Endothelial cell of umbilical vein (primary cell): ENCODE data around the gene SAFB. TPM values are rescaled to one million over a fixed set of nuclear protein-coding genes. Genes with fewer than 3 reads are reported as not detected.

Source experiments
- BruUV-seq: library from RNA; stranded (reverse); fragments of 400-500 nt; replicated peaks from 2 replicates; lab custom pipeline; 2021; lab: Mats Ljungman, UMichigan
- CTCF ChIA-PET: fragments of 300-600, 350-600 bp; sonication (Branson Sonifier 250); formaldehyde crosslinking; loops from one replicate; lab custom pipeline; 2021; ENCODE audit warnings: antibody characterized with exemption, inconsistent platforms; lab: Charles Lee
- POLR2A ChIA-PET: fragments of 300-600, 350-600 bp; sonication (Branson Sonifier 250); formaldehyde crosslinking; loops from one replicate; lab custom pipeline; 2021; ENCODE audit warnings: antibody characterized with exemption, inconsistent platforms; lab: Charles Lee
- DNase-seq: peaks from one replicate; pipeline ENCODE4 v3.0.0-alpha.2; 2011; ENCODE audit warnings: low read depth, low spot score
- FAIRE-seq: peaks from 2 replicates; lab custom pipeline; 2011; peaks lifted over from hg19 to GRCh38; lab: Jason Lieb, UNC
- H2AFZ ChIP-seq: 2 replicates; pipeline ENCODE4 v1.6.0; 2012; ENCODE audit warnings: low read depth, low read length, control low read depth, inconsistent platforms
- H3K27ac ChIP-seq: 2 replicates; pipeline ENCODE4 v1.5.1; 2011; ENCODE audit warnings: low read depth, mild to moderate bottlenecking, control low read depth, low read length, moderate library complexity; ENCODE audit not compliant: insufficient read depth
- H3K27me3 ChIP-seq, 2 experiments: 2 replicates each; pipeline versions ENCODE4 v1.6.0 to v1.6.1; 2011; ENCODE audit warnings: low read length in 2 of 2, mixed read lengths in 1 of 2; ENCODE audit not compliant: control insufficient read depth in 2 of 2, insufficient read depth in 2 of 2
- H3K36me3 ChIP-seq, 2 experiments: 2 replicates in 1 of 2; 3 replicates in 1 of 2; pipeline ENCODE4 v1.5.1; 2011; ENCODE audit warnings: low read length in 2 of 2, mild to moderate bottlenecking in 1 of 2, moderate library complexity in 1 of 2; ENCODE audit not compliant: control insufficient read depth in 2 of 2, insufficient read depth in 2 of 2; ENCODE audit errors: extremely low read depth in 1 of 2
- H3K4me1 ChIP-seq: 3 replicates; pipeline ENCODE4 v1.5.1; 2011; ENCODE audit warnings: mild to moderate bottlenecking, low read length; ENCODE audit not compliant: control insufficient read depth, insufficient read depth; ENCODE audit errors: extremely low read depth
- H3K4me2 ChIP-seq: 2 replicates; pipeline ENCODE4 v1.6.1; 2011; ENCODE audit warnings: low read length, control low read depth, mixed read lengths; ENCODE audit not compliant: insufficient read depth
- H3K4me3 ChIP-seq, 3 experiments: fragments of 200-600 bp in 1 of 3; sonication (generic), shearing (Covaris generic) in 1 of 3; replicated peaks in 1 of 3; 2 replicates each; pipeline ENCODE4 v1.5.1; 2011 to 2016; ENCODE audit warnings: control low read depth in 3 of 3, low read length in 3 of 3, mild to moderate bottlenecking in 2 of 3, inconsistent platforms in 1 of 3, low read depth in 1 of 3, moderate library complexity in 1 of 3; ENCODE audit not compliant: insufficient read depth in 1 of 3
- H3K79me2 ChIP-seq: 2 replicates; pipeline ENCODE4 v1.6.0; 2012; ENCODE audit warnings: low read length, inconsistent platforms; ENCODE audit not compliant: control insufficient read depth, insufficient read depth
- H3K9ac ChIP-seq: replicated peaks from 2 replicates; pipeline ENCODE3; 2011; ENCODE audit warnings: low read length, control low read depth; ENCODE audit not compliant: insufficient read depth; ENCODE audit errors: extremely low read depth
- H3K9me1 ChIP-seq: replicated peaks from 3 replicates; pipeline ENCODE4 v1.6.0; 2011; ENCODE audit warnings: mild to moderate bottlenecking, low read length; ENCODE audit not compliant: control insufficient read depth, insufficient read depth; ENCODE audit errors: extremely low read depth
- H3K9me3 ChIP-seq: replicated peaks from 2 replicates; pipeline ENCODE4 v1.5.1; 2012; ENCODE audit warnings: low read length, inconsistent platforms; ENCODE audit not compliant: control insufficient read depth, insufficient read depth
- H4K20me1 ChIP-seq: replicated peaks from 2 replicates; pipeline ENCODE3; 2011; ENCODE audit warnings: mild to moderate bottlenecking, low read length; ENCODE audit not compliant: control insufficient read depth, insufficient read depth; ENCODE audit errors: extremely low read depth
- EZH2 ChIP-seq: IDR thresholded peaks from 2 replicates; pipeline ENCODE4 v1.6.1; 2012; ENCODE audit warnings: borderline replicate concordance, low read depth, mild to moderate bottlenecking, moderate library complexity, low read length, inconsistent platforms; ENCODE audit not compliant: severe bottlenecking
- FOS ChIP-seq: IDR thresholded peaks from 2 replicates; pipeline ENCODE4 v1.6.1; 2011; ENCODE audit warnings: mild to moderate bottlenecking, low read length, moderate library complexity, borderline replicate concordance; ENCODE audit not compliant: insufficient read depth
- GATA2 ChIP-seq: IDR thresholded peaks from 2 replicates; pipeline ENCODE4 v1.7.0; 2011; ENCODE audit warnings: low read depth, mild to moderate bottlenecking, moderate library complexity, mixed read lengths, low read length; ENCODE audit not compliant: insufficient read length, insufficient read depth
- JUN ChIP-seq: IDR thresholded peaks from 2 replicates; pipeline ENCODE4 v1.6.1; 2011; ENCODE audit warnings: borderline replicate concordance, low read depth; ENCODE audit not compliant: insufficient read length, insufficient read depth
- MYC ChIP-seq: IDR thresholded peaks from one replicate; pipeline ENCODE4 v1.6.1; 2011; ENCODE audit warnings: mild to moderate bottlenecking, low read depth, low read length
- POLR2A ChIP-seq: IDR thresholded peaks from 2 replicates; pipeline ENCODE4 v1.6.1; 2012; ENCODE audit warnings: low read depth, mild to moderate bottlenecking, control low read depth, low read length
- POLR2AphosphoS5 ChIP-seq: IDR thresholded peaks from 2 replicates; pipeline ENCODE4 v1.6.1; 2012; ENCODE audit warnings: low read depth, mild to moderate bottlenecking, control low read depth, low read length, moderate library complexity; ENCODE audit not compliant: insufficient read depth
- dilution Hi-C: fragments of 300-500 bp; cut with MboI; formaldehyde crosslinking; loops from one replicate; pipeline ENCODE4 v1.15.0; 2019; ENCODE audit warnings: low sequenced_read_pairs; ENCODE audit not compliant: extremely low pct_ligation_motif_present
- intact Hi-C: fragments of 100-400 bp; cut with micrococcal nuclease; formaldehyde crosslinking; loops from one replicate; pipeline ENCODE4 v1.10.0; 2022
- polyA plus RNA-seq, 4 experiments: library from polyadenylated mRNA; depleted of rRNA in 3 of 4; stranded (reverse) in 3 of 4; unstranded in 1 of 4; fragments of >200 nt; gene quantifications; 2 replicates each; pipeline versions ENCODE4 v1.2.1 to v1.2.3, GENCODE V29; 2011 to 2012; ENCODE audit warnings: missing spikeins in 1 of 4
- total RNA-seq: library from RNA; stranded (reverse); gene quantifications from 2 replicates; pipeline ENCODE4 v1.2.3, GENCODE V29; 2021
- TF ChIP-seq, protein P1 (sequence below), 2 donors: IDR thresholded peaks; 1 replicate in 1 of 2; 2 replicates in 1 of 2; pipeline ENCODE4 v1.5.1; 2011; ENCODE audit warnings: low read length in 2 of 2, mild to moderate bottlenecking in 2 of 2, moderate library complexity in 2 of 2, control low read depth in 1 of 2, inconsistent platforms in 1 of 2, low read depth in 1 of 2; ENCODE audit not compliant: insufficient read depth in 1 of 2; ENCODE audit errors: extremely low read depth in 1 of 2
- TF ChIP-seq, protein P2 (sequence below): IDR thresholded peaks from 2 replicates; pipeline ENCODE4 v1.6.1; 2011; ENCODE audit not compliant: insufficient read depth, insufficient read length

Gene SAFB
- total and polyA plus RNA-seq, 2 donors (not counting 3 experiments of a cell fraction or from before 2014, with no cell fraction given) = 44.7 to 109 TPM

DNA sequence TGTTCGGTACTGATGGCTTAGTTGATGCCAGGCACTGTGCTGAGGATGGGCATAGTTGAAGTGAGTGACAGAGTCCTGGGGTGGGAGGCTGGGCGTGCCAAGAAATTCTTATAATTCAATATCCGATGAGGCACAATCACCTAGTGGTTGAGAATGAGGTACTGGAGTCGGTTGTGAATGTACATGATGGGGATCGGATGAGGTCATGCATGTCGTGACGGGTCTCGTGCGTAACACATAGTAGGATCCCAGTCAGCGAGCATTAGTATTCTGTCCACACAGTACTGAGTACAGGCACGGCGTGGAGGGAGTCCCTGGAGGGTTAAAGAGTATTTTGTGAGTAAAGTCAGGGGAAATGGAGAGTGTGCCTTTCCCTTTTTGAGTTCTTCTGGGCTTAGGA, 2.8 kb downstream of the SAFB start:
- Histone ChIP-seq H3K9me3 (no peaks in the 10 kb centered on the region), H3K4me3 (no peak overlapping the region), H3K4me1 (peaks cover 23% of the 10 kb centered on the region), H3K27ac (no peak overlapping the region), H3K4me2 (no peak overlapping the region), H2AFZ (no peak overlapping the region), H3K9ac (no peak overlapping the region), H4K20me1 (peaks cover 3% of the 10 kb centered on the region), H3K36me3 (peaks cover 19 to 23% of the 10 kb centered on the region in 2 experiments), H3K27me3 (no peaks in the 10 kb centered on the region), H3K9me1 (no peaks in the 10 kb centered on the region), H3K79me2 (peaks cover 96% of the 10 kb centered on the region)
- TF ChIP-seq GATA2 = no peak
- TF ChIP-seq, protein P1, sequence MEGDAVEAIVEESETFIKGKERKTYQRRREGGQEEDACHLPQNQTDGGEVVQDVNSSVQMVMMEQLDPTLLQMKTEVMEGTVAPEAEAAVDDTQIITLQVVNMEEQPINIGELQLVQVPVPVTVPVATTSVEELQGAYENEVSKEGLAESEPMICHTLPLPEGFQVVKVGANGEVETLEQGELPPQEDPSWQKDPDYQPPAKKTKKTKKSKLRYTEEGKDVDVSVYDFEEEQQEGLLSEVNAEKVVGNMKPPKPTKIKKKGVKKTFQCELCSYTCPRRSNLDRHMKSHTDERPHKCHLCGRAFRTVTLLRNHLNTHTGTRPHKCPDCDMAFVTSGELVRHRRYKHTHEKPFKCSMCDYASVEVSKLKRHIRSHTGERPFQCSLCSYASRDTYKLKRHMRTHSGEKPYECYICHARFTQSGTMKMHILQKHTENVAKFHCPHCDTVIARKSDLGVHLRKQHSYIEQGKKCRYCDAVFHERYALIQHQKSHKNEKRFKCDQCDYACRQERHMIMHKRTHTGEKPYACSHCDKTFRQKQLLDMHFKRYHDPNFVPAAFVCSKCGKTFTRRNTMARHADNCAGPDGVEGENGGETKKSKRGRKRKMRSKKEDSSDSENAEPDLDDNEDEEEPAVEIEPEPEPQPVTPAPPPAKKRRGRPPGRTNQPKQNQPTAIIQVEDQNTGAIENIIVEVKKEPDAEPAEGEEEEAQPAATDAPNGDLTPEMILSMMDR (IDR thresholded peaks at IDR 0.05; ENCODE audit: extremely low read depth in 1 of 2, insufficient read depth in 1 of 2, low read depth in 1 of 2, low read length in 2 of 2) = no peak
- no peak for TF ChIP-seq EZH2
- no peak for TF ChIP-seq MYC
- no peak for TF ChIP-seq POLR2A
- no peak for TF ChIP-seq FOS
- TF ChIP-seq JUN = no peak
- TF ChIP-seq, protein P2, sequence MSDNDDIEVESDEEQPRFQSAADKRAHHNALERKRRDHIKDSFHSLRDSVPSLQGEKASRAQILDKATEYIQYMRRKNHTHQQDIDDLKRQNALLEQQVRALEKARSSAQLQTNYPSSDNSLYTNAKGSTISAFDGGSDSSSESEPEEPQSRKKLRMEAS = no peak
- TF ChIP-seq POLR2AphosphoS5 = no peak
- FAIRE-seq (no peak), DNase-seq (no peak)
- CTCF ChIA-PET = no interaction called here
- POLR2A ChIA-PET = no interaction called here
- dilution Hi-C loops (no loop called here), intact Hi-C loops (no loop called here)
- no TSS peak for BruUV-seq
